KMS-11 (cell line): Measurements from ENCODE around the gene MZF1.

Source experiments
- H2AFZ ChIP-seq: fragments of 200-600 bp; sonication (generic); 2 replicates; pipeline ENCODE4 v1.6.1; 2016; ENCODE audit warnings: antibody characterized with exemption, mixed run types, low read depth
- H3K27ac ChIP-seq: fragments of 200-600 bp; sonication (generic); 2 replicates; pipeline ENCODE4 v1.6.1; 2016; ENCODE audit warnings: mild to moderate bottlenecking, mixed run types
- H3K27me3 ChIP-seq: fragments of 200-600 bp; sonication (generic); 2 replicates; pipeline ENCODE4 v1.6.1; 2017; ENCODE audit warnings: mild to moderate bottlenecking, low read depth, mixed run types, moderate library complexity; ENCODE audit not compliant: insufficient read depth
- H3K36me3 ChIP-seq: fragments of 200-600 bp; sonication (generic); 2 replicates; pipeline ENCODE4 v1.6.1; 2017; ENCODE audit warnings: mild to moderate bottlenecking, mixed run types; ENCODE audit not compliant: insufficient read depth
- H3K4me1 ChIP-seq: fragments of 200-600 bp; sonication (generic); 2 replicates; pipeline ENCODE4 v1.6.1; 2016; ENCODE audit warnings: mild to moderate bottlenecking, low read depth, mixed run types; ENCODE audit not compliant: poor library complexity, severe bottlenecking
- H3K4me2 ChIP-seq: fragments of 200-600 bp; sonication (generic); 2 replicates; pipeline ENCODE4 v1.7.0; 2016; ENCODE audit warnings: mild to moderate bottlenecking, mixed run types
- H3K4me3 ChIP-seq: fragments of 200-600 bp; sonication (generic); IDR thresholded peaks from 2 replicates; pipeline ENCODE4 v1.6.1; 2017; ENCODE audit warnings: low read depth, low read length, mixed read lengths; ENCODE audit not compliant: insufficient read depth
- H3K79me2 ChIP-seq: fragments of 200-600 bp; sonication (generic); 2 replicates; pipeline ENCODE4 v1.6.1; 2016; ENCODE audit warnings: low read depth, mixed run types; ENCODE audit not compliant: insufficient read depth
- H3K9ac ChIP-seq: fragments of 200-600 bp; sonication (generic); 2 replicates; pipeline ENCODE4 v1.6.1; 2016; ENCODE audit warnings: mild to moderate bottlenecking, mixed run types
- H4K20me1 ChIP-seq: fragments of 200-600 bp; sonication (generic); 2 replicates; pipeline ENCODE4 v1.6.1; 2016; ENCODE audit warnings: mild to moderate bottlenecking, mixed run types; ENCODE audit not compliant: insufficient read depth
- CTCF ChIP-seq: fragments of 200-600 bp; sonication (generic); conservative IDR thresholded peaks from 2 replicates; pipeline ENCODE4 v1.6.1; 2017; ENCODE audit warnings: low read depth, mild to moderate bottlenecking, antibody characterized with exemption, low read length, moderate library complexity, mixed read lengths

MZF1 gene

GRCh38 chr19:58560921-58561320 is 12.2 kb downstream of the MZF1 start:
- Histone ChIP-seq H4K20me1 (no peaks in the 10 kb centered on the region), H3K4me2 (no peak overlapping the region), H3K4me1 (peaks cover 24% of the 10 kb centered on the region), H3K36me3 (no peaks in the 10 kb centered on the region), H2AFZ (no peak overlapping the region), H3K79me2 (peaks cover 22% of the 10 kb centered on the region), H3K27ac (no peak overlapping the region), H3K4me3 (no peak overlapping the region), H3K27me3 (no peaks in the 10 kb centered on the region), H3K9ac (no peak overlapping the region)
- no peak for TF ChIP-seq CTCF

GRCh38 chr19:58560007-58560887 is 12.9 kb downstream of the MZF1 start:
- H3K4me3 ChIP-seq, result no peak overlapping the region
- H2AFZ ChIP-seq, result peak overlapping the region; percentile 60; the same call in 1 of the 2 replicates
- H3K4me2 ChIP-seq, result peak overlapping the region; percentile 99
- peaks cover 30% of the 10 kb centered on the region for H3K4me1 ChIP-seq
- peaks cover 28% of the 10 kb centered on the region for H3K79me2 ChIP-seq
- no peaks in the 10 kb centered on the region for H4K20me1 ChIP-seq
- H3K9ac ChIP-seq, result peak overlapping the region; percentile 94
- no peaks in the 10 kb centered on the region for H3K27me3 ChIP-seq
- H3K36me3 ChIP-seq, result no peaks in the 10 kb centered on the region
- TF ChIP-seq CTCF, result no peak
- H3K27ac ChIP-seq, result peak overlapping the region; percentile 98

- Histone ChIP-seq H3K27ac (peak overlapping the region; percentile 98), H3K4me3 (peak overlapping the region; percentile 51), H3K79me2 (peaks cover 29% of the 10 kb centered on the region), H3K9ac (peak overlapping the region; percentile 94), H3K27me3 (no peaks in the 10 kb centered on the region), H3K4me2 (peak overlapping the region; percentile 99), H2AFZ (peak overlapping the region; percentile 60; the same call in 1 of the 2 replicates), H4K20me1 (no peaks in the 10 kb centered on the region), H3K36me3 (no peaks in the 10 kb centered on the region), H3K4me1 (peaks cover 31% of the 10 kb centered on the region)
- TF ChIP-seq CTCF, result 0 out of 2 replicates have a peak, but pooled peaks have one; percentile 6
Observed at GRCh38 chr19:58559275-58560006, 13.7 kb downstream of the MZF1 start.

- H3K9ac ChIP-seq, result peak overlapping the region; percentile 94
- H3K79me2 ChIP-seq, result peaks cover 29% of the 10 kb centered on the region
- peak overlapping the region; percentile 98 for H3K27ac ChIP-seq
- peak overlapping the region; percentile 51 for H3K4me3 ChIP-seq
- no peaks in the 10 kb centered on the region for H4K20me1 ChIP-seq
- H3K4me1 ChIP-seq, result peaks cover 36% of the 10 kb centered on the region
- H3K27me3 ChIP-seq, result no peaks in the 10 kb centered on the region
- H2AFZ ChIP-seq, result peak overlapping the region; percentile 60; the same call in 1 of the 2 replicates
- TF ChIP-seq CTCF, result 0 out of 2 replicates have a peak, but pooled peaks have one; percentile 3
- H3K36me3 ChIP-seq, result no peaks in the 10 kb centered on the region
- H3K4me2 ChIP-seq, result peak overlapping the region; percentile 99
Observed at GRCh38 chr19:58558623-58559274, 14.4 kb downstream of the MZF1 start.
